Testis (tissue), 2 donors: Measurements from ENCODE around the gene THAP8.

ENCODE experiments used
- POLR2A ChIP-seq: fragments of 450-650 bp; IDR thresholded peaks from one replicate; pipeline ENCODE4 v1.6.1; 2017; ENCODE audit warnings: antibody characterized with exemption, mild to moderate bottlenecking, moderate library complexity
- TF ChIP-seq, protein P1 (sequence below), 3 experiments: fragments of 450-650 bp in 2 of 3; fragments of 200-600 bp in 1 of 3; sonication (generic) in 1 of 3; IDR thresholded peaks; one replicate each; pipeline ENCODE4 v1.5.1; 2016 to 2019; ENCODE audit warnings: antibody characterized with exemption in 3 of 3, mild to moderate bottlenecking in 2 of 3, moderate library complexity in 1 of 3

DNA sequence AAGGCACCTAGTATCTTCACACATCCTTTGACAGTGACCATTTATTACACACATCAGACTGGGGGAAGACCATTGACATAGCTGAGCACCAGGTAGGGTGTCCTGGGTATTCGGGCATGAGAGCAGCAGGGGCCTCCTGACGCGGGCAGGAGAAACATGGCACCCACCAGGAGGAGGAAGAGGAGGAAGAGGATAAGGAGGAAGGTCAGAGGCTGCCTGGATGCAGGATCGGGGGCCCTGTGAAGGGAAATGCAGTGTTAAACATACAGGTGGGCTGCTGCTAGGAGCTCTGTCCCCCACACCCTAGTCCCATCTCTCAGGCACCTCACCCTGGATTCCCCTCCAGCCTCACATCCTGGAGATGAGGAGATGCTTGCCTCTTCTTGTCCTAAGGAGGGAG is 50.8 kb downstream of the THAP8 start:
- TF ChIP-seq, protein P1, sequence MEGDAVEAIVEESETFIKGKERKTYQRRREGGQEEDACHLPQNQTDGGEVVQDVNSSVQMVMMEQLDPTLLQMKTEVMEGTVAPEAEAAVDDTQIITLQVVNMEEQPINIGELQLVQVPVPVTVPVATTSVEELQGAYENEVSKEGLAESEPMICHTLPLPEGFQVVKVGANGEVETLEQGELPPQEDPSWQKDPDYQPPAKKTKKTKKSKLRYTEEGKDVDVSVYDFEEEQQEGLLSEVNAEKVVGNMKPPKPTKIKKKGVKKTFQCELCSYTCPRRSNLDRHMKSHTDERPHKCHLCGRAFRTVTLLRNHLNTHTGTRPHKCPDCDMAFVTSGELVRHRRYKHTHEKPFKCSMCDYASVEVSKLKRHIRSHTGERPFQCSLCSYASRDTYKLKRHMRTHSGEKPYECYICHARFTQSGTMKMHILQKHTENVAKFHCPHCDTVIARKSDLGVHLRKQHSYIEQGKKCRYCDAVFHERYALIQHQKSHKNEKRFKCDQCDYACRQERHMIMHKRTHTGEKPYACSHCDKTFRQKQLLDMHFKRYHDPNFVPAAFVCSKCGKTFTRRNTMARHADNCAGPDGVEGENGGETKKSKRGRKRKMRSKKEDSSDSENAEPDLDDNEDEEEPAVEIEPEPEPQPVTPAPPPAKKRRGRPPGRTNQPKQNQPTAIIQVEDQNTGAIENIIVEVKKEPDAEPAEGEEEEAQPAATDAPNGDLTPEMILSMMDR (IDR thresholded peaks at IDR 0.05), result no peak
- TF ChIP-seq POLR2A, result no peak
